Kidney glomerular epithelial cell (primary cell): ENCODE results near the gene NRP1.

ENCODE experiments used
- DNase-seq: peaks from one replicate; lab custom pipeline; 2025; lab: John Stamatoyannopoulos, UW

NRP1 gene

DNA sequence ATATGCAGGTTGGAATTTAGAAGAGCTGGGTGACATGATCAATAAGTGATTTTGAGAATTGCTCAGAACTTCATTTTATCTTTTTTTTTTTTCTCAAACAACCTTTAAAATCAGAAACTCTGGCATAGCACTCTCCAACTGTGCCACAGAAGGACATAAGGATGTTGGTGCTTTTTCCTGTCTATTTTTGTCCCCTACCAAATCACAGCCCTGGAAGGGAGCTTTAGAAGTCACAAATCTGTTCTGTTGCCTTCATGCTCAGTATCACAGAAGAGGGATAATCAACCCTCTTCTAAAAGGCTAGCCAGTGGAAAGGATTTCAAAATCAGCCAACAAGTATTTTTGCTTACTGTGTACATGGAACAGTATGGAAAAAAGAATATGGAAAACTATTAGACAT, 14.8 kb upstream of the NRP1 start:
- no peak for DNase-seq

GRCh38 chr10:33347211-33347610, 12.7 kb upstream of the NRP1 start:
- DNase-seq: no peak

DNA sequence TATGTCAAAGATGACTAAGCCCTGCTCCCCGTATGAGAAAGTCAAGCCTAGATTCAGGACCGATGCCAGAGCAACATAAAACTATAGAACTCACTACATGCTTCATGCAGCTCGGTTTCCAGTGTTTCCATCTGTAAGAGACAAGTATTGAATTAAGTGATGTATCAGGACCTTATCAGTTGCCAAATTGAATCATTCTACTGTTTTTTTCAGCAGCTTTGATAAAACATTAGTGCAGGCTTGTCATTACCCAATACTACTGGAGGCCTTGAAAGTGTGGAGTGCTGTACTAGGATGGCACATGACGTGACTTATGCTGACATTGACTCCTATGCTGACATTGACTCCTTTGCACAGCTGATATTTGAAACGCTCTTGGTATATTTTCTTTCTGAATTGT, 10.8 kb upstream of the NRP1 start:
- no peak for DNase-seq

DNA sequence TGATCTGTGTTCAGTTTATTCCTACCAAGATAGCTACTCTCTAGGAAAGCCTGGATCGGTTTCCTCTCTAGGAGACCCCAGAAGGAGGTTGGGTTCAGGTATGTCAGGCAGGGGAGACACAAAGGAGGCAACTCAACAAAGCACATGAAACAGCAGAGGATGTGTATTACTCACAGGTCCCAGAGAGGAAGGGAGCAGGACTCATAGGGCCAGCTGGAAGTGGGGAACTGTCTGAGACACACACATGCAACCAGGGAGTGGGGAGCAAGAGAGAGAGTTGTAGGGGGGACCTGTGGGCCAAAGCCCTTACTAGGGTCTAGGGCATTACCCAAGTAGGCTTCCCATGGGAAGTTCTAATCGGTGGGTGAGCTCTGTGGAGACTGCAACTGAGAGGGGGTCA, 10.2 kb upstream of the NRP1 start:
- DNase-seq: no peak

GRCh38 chr10:33341637-33342036, 7.2 kb upstream of the NRP1 start:
- no peak for DNase-seq

- DNase-seq: peak; percentile 35
Observed at GRCh38 chr10:33337326-33337957, 3.0 kb upstream of the NRP1 start.

DNA sequence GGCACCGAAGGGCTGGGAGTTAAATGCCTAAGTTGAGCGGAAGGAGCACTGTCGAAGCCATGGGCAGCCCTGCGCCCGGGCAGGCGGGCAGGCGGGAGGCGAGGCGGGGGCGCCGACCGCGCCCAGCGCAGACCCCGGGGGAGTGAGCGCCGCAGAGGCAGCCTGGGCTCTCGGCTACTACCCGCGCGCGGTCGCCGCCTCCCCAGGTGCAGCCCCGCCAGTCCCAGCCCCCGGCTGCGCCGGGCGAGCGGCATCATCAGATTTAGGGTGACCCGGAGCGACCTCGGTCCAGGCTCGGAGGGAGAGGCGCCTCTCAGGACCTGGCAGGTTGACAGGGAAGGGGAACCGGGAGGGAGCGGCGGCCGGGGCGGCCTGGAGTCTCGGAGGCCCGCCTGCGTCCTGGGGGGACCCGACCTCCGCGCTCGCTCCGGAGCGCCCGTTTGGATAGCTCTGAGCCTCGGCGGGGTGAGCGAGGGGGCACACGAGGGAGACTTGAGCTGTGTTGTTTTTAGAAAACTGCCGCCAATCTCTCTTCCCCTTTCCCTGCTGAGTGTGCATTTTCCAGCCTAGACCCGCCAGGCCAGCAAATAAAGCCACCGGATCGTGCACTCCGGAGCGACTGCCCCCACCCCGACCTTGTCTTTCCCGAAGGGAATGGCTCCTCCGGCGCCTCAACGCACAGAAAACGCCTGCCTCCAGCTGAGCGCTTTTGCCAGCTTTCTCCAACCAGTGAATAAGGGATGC, 2.3 kb upstream of the NRP1 start:
- DNase-seq: no peak

GRCh38 chr10:33335801-33336581, 1.5 kb upstream of the NRP1 start:
- peak; percentile 76 for DNase-seq

GRCh38 chr10:33335551-33335800, 1.0 kb upstream of the NRP1 start:
- DNase-seq: no peak

- peak; percentile 78 for DNase-seq
Observed at GRCh38 chr10:33334805-33335550, 511 bp upstream of the NRP1 start.

- peak; percentile 45 for DNase-seq
Observed at GRCh38 chr10:33333260-33334101, 986 bp downstream of the NRP1 start.

DNA sequence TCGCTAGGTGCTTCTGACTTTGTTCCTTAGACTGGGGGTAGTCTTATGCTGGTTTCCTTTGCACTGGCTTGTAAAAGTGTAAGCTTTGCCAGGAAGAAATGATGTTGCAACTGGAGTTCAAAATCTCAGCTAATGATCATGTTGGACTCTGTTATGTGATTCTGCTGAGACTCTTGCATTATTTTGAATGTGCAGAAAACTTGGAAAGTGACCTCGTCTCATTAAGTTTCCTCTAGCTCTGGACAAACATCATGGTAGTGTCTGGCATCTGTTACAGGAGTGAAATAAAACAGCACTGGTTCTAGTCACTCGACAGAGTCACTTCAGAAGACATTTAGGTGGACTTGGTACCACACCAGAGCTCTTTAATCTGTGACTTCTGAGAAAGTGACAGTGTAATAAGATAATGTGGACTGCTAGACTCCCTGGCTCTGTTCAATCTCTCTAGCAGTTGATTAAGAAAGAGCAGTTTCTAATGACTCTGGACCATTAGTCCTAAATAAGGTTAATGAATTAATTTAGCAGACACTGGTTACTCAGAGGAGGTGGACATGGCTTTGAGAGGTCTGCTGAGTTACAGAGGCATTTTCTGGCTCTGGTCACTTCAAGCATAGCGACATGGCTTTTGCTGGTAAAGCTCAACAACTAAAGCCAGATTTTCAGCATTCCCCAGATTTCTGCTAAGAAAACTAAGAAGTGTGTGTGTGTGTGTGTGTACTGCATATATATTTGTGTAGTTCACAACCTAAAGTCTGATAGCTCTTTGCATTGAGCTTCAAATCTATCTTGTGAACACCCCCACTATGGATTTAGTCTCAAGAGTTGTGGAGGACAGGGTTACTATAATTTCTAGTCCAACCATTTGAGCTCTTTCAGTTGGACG, 2.0 kb downstream of the NRP1 start:
- DNase-seq: no peak

- DNase-seq: no peak
Observed at GRCh38 chr10:33331379-33331694, 3.1 kb downstream of the NRP1 start.

GRCh38 chr10:33330543-33331378, 3.7 kb downstream of the NRP1 start:
- DNase-seq: peak; percentile 82

DNA sequence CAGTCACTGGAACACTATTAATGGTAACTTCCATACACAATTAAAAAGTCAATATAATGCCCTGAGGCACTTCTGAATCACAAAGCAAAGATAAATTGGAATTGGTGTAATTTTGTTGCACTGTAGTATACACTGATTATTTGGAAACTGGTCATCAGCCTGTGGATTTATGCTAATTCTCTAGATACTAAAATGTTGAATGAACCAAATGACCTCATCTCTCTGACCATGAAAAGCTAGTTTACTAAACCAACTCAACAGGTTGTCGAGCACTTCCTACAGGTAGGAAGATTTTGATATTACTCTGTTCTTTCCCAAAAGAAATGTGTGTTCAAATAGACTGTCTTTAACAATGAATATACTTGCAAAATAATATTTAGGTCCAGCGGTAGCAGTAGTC, 5.3 kb downstream of the NRP1 start:
- no peak for DNase-seq

DNA sequence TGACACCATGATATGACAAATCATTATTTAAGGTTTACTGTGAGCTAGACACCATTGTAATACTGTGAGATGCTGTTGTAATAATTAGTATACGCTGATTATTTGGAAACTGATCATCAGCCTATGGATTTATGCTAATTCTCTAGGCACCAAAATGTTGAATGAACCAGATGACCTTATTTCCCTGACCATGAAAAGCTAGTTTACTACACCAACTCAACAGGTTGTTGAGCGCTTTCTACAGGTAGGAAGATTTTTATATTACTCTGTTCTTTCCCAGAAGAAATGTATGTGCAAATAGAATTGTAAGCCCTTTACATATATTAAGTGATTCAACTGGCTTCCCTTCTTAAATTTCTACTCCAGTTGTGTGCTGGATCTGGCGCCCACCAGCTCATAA, 6.2 kb downstream of the NRP1 start:
- DNase-seq: no peak

DNA sequence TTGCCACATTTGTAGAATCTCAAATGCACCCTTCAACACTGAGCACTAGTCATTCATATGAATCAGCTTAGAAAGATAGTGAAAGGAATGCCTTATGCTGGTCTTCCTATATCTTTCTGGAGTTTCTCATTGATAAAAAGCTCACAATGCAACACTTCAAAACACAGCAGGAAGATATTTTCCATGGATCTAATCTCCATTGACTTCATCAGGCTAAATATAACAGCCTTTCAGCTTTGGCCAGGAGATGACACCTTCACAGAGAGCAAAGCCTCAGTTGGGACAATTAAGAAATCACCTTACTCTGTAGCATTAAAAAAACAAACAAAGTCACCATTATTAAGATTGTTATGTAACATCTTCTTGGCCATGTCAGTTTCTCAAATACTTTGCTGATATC, 6.7 kb downstream of the NRP1 start:
- DNase-seq: no peak

DNA sequence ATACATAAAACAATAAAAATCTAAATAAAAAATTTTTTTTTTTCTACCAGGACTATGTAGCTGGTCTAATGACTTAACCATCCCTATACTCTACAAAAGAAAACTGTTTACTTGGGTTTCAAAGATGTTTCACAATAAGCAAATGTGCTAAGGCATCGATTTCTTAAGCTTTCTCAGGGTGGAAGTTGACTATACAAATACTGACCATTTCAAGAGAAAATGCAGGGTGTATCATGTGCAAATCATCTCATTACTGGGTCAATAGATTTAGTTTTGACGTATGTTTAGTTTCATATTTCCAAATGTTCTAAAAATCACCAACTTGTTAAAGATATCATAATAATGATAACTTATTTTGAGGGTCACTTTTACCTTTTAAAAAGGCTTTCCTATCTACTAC, 7.5 kb downstream of the NRP1 start:
- DNase-seq: no peak

DNA sequence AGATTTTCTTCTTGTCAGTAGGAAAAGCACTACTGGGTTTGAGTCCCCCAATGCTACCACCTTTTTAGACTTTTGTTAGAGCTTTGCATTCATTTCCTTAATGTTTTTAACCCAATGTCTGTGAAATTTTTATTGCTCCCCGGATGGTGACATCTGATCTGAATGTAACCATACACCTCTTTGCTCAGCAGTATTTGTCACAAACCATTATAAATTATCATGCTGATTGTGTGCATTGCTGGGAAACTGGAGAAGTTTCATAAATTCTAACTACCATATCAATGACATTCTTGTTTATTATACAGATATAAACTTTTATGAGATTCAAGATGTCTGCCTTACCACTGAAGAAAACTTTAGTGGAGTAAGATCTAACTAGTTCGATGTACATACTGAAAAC, 8.5 kb downstream of the NRP1 start:
- no peak for DNase-seq

GRCh38 chr10:33323721-33324120, 10.7 kb downstream of the NRP1 start:
- no peak for DNase-seq
